ENCODE measurements around the gene CYP3A7.

Gene CYP3A7

DNA sequence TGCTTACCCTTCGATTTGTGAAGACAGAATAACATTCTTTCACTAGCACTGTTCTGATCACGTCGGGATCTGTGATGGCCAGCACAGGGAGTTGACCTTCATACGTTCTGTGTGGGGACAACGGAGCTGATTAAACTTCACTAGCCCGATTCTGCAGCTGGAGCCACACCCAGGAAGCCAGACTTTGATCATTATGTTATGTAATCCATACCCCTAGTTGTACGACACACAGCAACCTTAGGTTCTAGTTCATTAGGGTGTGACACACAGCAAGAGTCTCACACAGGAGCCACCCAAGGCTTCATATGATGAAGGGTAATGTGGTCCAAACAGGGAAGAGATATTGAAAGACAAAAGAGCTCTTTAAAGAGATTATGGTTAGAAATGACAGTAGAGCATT is 62.4 kb downstream of the CYP3A7 start:
- Histone ChIP-seq H2AFZ (ENCODE audit: low read length) (no peak overlapping the region), H3K9me3 (replicated peaks; ENCODE audit: insufficient read depth, low read length) (no peaks in the 10 kb centered on the region), H3K4me1 (ENCODE audit: low read length) (no peaks in the 10 kb centered on the region), H3K9me2 (replicated peaks; ENCODE audit: insufficient read depth, low read length) (no peaks in the 10 kb centered on the region), H3K4me2 (ENCODE audit: low read depth, low read length) (no peak overlapping the region), H3K9ac (ENCODE audit: low read length) (no peak overlapping the region), H3F3A (ENCODE audit: insufficient read depth, low read length) (no peaks in the 10 kb centered on the region), H3K79me2 (ENCODE audit: low read length) (no peaks in the 10 kb centered on the region), H4K20me1 (ENCODE audit: insufficient read depth, low read length) (no peaks in the 10 kb centered on the region), H3K36me3 (replicated peaks; ENCODE audit: insufficient read depth, low read length) (no peaks in the 10 kb centered on the region), H3K4me3 (ENCODE audit: low read length) (no peak overlapping the region), H3K27me3 (replicated peaks; ENCODE audit: insufficient read depth, low read length) (no peaks in the 10 kb centered on the region), H3K27ac (ENCODE audit: low read length) (no peak overlapping the region)
- TF ChIP-seq EZH2phosphoT487 (IDR thresholded peaks at IDR 0.05; ENCODE audit: low read length) (no peak), EZH2 (optimal IDR thresholded peaks at IDR 0.05; ENCODE audit: low read depth, low read length) (no peak), CTCF (IDR thresholded peaks at IDR 0.05; ENCODE audit: low read length) (no peak)
- DNase-seq: no peak

DNA sequence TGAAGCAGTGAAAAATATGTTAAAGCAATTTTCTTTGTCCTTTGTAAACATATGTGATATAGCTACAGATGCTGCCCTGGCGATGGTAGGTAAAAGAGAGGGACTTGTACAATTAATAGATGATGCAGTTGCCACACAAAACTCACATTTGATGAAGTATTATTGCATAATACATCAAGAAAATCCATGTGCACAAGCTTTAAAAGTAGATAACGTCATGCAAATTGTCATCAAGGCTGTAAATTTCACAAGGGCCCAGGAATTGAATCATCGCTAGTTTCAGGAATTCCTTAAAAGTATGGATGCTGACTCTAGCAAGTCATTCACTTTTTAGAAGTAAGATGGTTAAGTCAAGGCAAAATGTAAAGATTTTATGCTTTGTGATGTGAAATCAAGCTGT is 65.2 kb downstream of the CYP3A7 start:
- Histone ChIP-seq H4K20me1 (ENCODE audit: insufficient read depth, low read length) (no peaks in the 10 kb centered on the region), H3K4me1 (ENCODE audit: low read length) (no peaks in the 10 kb centered on the region), H3K9ac (ENCODE audit: low read length) (no peak overlapping the region), H2AFZ (ENCODE audit: low read length) (no peak overlapping the region), H3K9me3 (replicated peaks; ENCODE audit: insufficient read depth, low read length) (no peaks in the 10 kb centered on the region), H3K79me2 (ENCODE audit: low read length) (no peaks in the 10 kb centered on the region), H3K27ac (ENCODE audit: low read length) (no peak overlapping the region), H3K27me3 (replicated peaks; ENCODE audit: insufficient read depth, low read length) (no peaks in the 10 kb centered on the region), H3K9me2 (replicated peaks; ENCODE audit: insufficient read depth, low read length) (no peaks in the 10 kb centered on the region), H3F3A (ENCODE audit: insufficient read depth, low read length) (no peaks in the 10 kb centered on the region), H3K36me3 (replicated peaks; ENCODE audit: insufficient read depth, low read length) (no peaks in the 10 kb centered on the region), H3K4me2 (ENCODE audit: low read depth, low read length) (no peak overlapping the region), H3K4me3 (ENCODE audit: low read length) (no peak overlapping the region)
- no peak for DNase-seq
- TF ChIP-seq CTCF (IDR thresholded peaks at IDR 0.05; ENCODE audit: low read length): no peak
- TF ChIP-seq EZH2phosphoT487 (IDR thresholded peaks at IDR 0.05; ENCODE audit: low read length): no peak
- TF ChIP-seq EZH2 (optimal IDR thresholded peaks at IDR 0.05; ENCODE audit: low read depth, low read length): no peak

- H3F3A ChIP-seq (ENCODE audit: insufficient read depth, low read length): no peaks in the 10 kb centered on the region
- H4K20me1 ChIP-seq (ENCODE audit: insufficient read depth, low read length): no peaks in the 10 kb centered on the region
- TF ChIP-seq EZH2phosphoT487 (IDR thresholded peaks at IDR 0.05; ENCODE audit: low read length) (no peak), EZH2 (optimal IDR thresholded peaks at IDR 0.05; ENCODE audit: low read depth, low read length) (no peak), CTCF (IDR thresholded peaks at IDR 0.05; ENCODE audit: low read length) (no peak)
- no peaks in the 10 kb centered on the region for H3K79me2 ChIP-seq (ENCODE audit: low read length)
- H3K4me2 ChIP-seq (ENCODE audit: low read depth, low read length): no peak overlapping the region
- no peaks in the 10 kb centered on the region for H3K9me3 ChIP-seq (replicated peaks; ENCODE audit: insufficient read depth, low read length)
- H3K9ac ChIP-seq (ENCODE audit: low read length): no peak overlapping the region
- no peak for DNase-seq
- no peak overlapping the region for H2AFZ ChIP-seq (ENCODE audit: low read length)
- no peaks in the 10 kb centered on the region for H3K36me3 ChIP-seq (replicated peaks; ENCODE audit: insufficient read depth, low read length)
- no peaks in the 10 kb centered on the region for H3K4me1 ChIP-seq (ENCODE audit: low read length)
- H3K27me3 ChIP-seq (replicated peaks; ENCODE audit: insufficient read depth, low read length): no peaks in the 10 kb centered on the region
- no peaks in the 10 kb centered on the region for H3K9me2 ChIP-seq (replicated peaks; ENCODE audit: insufficient read depth, low read length)
- no peak overlapping the region for H3K27ac ChIP-seq (ENCODE audit: low read length)
- no peak overlapping the region for H3K4me3 ChIP-seq (ENCODE audit: low read length)
These were observed 66.5 kb downstream of the CYP3A7 start for GRCh38 chr7:99668541-99668940.
